Endothelial cell of umbilical vein (primary cell): ENCODE data around the gene SENP8. TPM values are rescaled to one million over a fixed set of nuclear protein-coding genes. Genes with fewer than 3 reads are reported as not detected.

Experiments
- BruUV-seq: library from RNA; stranded (reverse); fragments of 400-500 nt; replicated peaks from 2 replicates; lab custom pipeline; 2021; lab: Mats Ljungman, UMichigan
- CTCF ChIA-PET: fragments of 300-600, 350-600 bp; sonication (Branson Sonifier 250); formaldehyde crosslinking; loops from one replicate; lab custom pipeline; 2021; ENCODE audit warnings: antibody characterized with exemption, inconsistent platforms; lab: Charles Lee
- POLR2A ChIA-PET: fragments of 300-600, 350-600 bp; sonication (Branson Sonifier 250); formaldehyde crosslinking; loops from one replicate; lab custom pipeline; 2021; ENCODE audit warnings: antibody characterized with exemption, inconsistent platforms; lab: Charles Lee
- DNase-seq: peaks from one replicate; pipeline ENCODE4 v3.0.0-alpha.2; 2011; ENCODE audit warnings: low read depth, low spot score
- FAIRE-seq: peaks from 2 replicates; lab custom pipeline; 2011; peaks lifted over from hg19 to GRCh38; lab: Jason Lieb, UNC
- H2AFZ ChIP-seq: 2 replicates; pipeline ENCODE4 v1.6.0; 2012; ENCODE audit warnings: low read depth, low read length, control low read depth, inconsistent platforms
- H3K27ac ChIP-seq: 2 replicates; pipeline ENCODE4 v1.5.1; 2011; ENCODE audit warnings: low read depth, mild to moderate bottlenecking, control low read depth, low read length, moderate library complexity; ENCODE audit not compliant: insufficient read depth
- H3K27me3 ChIP-seq, 2 experiments: 2 replicates each; pipeline versions ENCODE4 v1.6.0 to v1.6.1; 2011; ENCODE audit warnings: low read length in 2 of 2, mixed read lengths in 1 of 2; ENCODE audit not compliant: control insufficient read depth in 2 of 2, insufficient read depth in 2 of 2
- H3K36me3 ChIP-seq, 2 experiments: 2 replicates in 1 of 2; 3 replicates in 1 of 2; pipeline ENCODE4 v1.5.1; 2011; ENCODE audit warnings: low read length in 2 of 2, mild to moderate bottlenecking in 1 of 2, moderate library complexity in 1 of 2; ENCODE audit not compliant: control insufficient read depth in 2 of 2, insufficient read depth in 2 of 2; ENCODE audit errors: extremely low read depth in 1 of 2
- H3K4me1 ChIP-seq: 3 replicates; pipeline ENCODE4 v1.5.1; 2011; ENCODE audit warnings: mild to moderate bottlenecking, low read length; ENCODE audit not compliant: control insufficient read depth, insufficient read depth; ENCODE audit errors: extremely low read depth
- H3K4me2 ChIP-seq: 2 replicates; pipeline ENCODE4 v1.6.1; 2011; ENCODE audit warnings: low read length, control low read depth, mixed read lengths; ENCODE audit not compliant: insufficient read depth
- H3K4me3 ChIP-seq, 3 experiments: fragments of 200-600 bp in 1 of 3; sonication (generic), shearing (Covaris generic) in 1 of 3; replicated peaks in 1 of 3; 2 replicates each; pipeline ENCODE4 v1.5.1; 2011 to 2016; ENCODE audit warnings: control low read depth in 3 of 3, low read length in 3 of 3, mild to moderate bottlenecking in 2 of 3, inconsistent platforms in 1 of 3, low read depth in 1 of 3, moderate library complexity in 1 of 3; ENCODE audit not compliant: insufficient read depth in 1 of 3
- H3K79me2 ChIP-seq: 2 replicates; pipeline ENCODE4 v1.6.0; 2012; ENCODE audit warnings: low read length, inconsistent platforms; ENCODE audit not compliant: control insufficient read depth, insufficient read depth
- H3K9ac ChIP-seq: replicated peaks from 2 replicates; pipeline ENCODE3; 2011; ENCODE audit warnings: low read length, control low read depth; ENCODE audit not compliant: insufficient read depth; ENCODE audit errors: extremely low read depth
- H3K9me1 ChIP-seq: replicated peaks from 3 replicates; pipeline ENCODE4 v1.6.0; 2011; ENCODE audit warnings: mild to moderate bottlenecking, low read length; ENCODE audit not compliant: control insufficient read depth, insufficient read depth; ENCODE audit errors: extremely low read depth
- H3K9me3 ChIP-seq: replicated peaks from 2 replicates; pipeline ENCODE4 v1.5.1; 2012; ENCODE audit warnings: low read length, inconsistent platforms; ENCODE audit not compliant: control insufficient read depth, insufficient read depth
- H4K20me1 ChIP-seq: replicated peaks from 2 replicates; pipeline ENCODE3; 2011; ENCODE audit warnings: mild to moderate bottlenecking, low read length; ENCODE audit not compliant: control insufficient read depth, insufficient read depth; ENCODE audit errors: extremely low read depth
- EZH2 ChIP-seq: IDR thresholded peaks from 2 replicates; pipeline ENCODE4 v1.6.1; 2012; ENCODE audit warnings: borderline replicate concordance, low read depth, mild to moderate bottlenecking, moderate library complexity, low read length, inconsistent platforms; ENCODE audit not compliant: severe bottlenecking
- FOS ChIP-seq: IDR thresholded peaks from 2 replicates; pipeline ENCODE4 v1.6.1; 2011; ENCODE audit warnings: mild to moderate bottlenecking, low read length, moderate library complexity, borderline replicate concordance; ENCODE audit not compliant: insufficient read depth
- GATA2 ChIP-seq: IDR thresholded peaks from 2 replicates; pipeline ENCODE4 v1.7.0; 2011; ENCODE audit warnings: low read depth, mild to moderate bottlenecking, moderate library complexity, mixed read lengths, low read length; ENCODE audit not compliant: insufficient read length, insufficient read depth
- JUN ChIP-seq: IDR thresholded peaks from 2 replicates; pipeline ENCODE4 v1.6.1; 2011; ENCODE audit warnings: borderline replicate concordance, low read depth; ENCODE audit not compliant: insufficient read length, insufficient read depth
- MAX ChIP-seq: IDR thresholded peaks from 2 replicates; pipeline ENCODE4 v1.6.1; 2011; ENCODE audit not compliant: insufficient read depth, insufficient read length
- MYC ChIP-seq: IDR thresholded peaks from one replicate; pipeline ENCODE4 v1.6.1; 2011; ENCODE audit warnings: mild to moderate bottlenecking, low read depth, low read length
- POLR2A ChIP-seq: IDR thresholded peaks from 2 replicates; pipeline ENCODE4 v1.6.1; 2012; ENCODE audit warnings: low read depth, mild to moderate bottlenecking, control low read depth, low read length
- POLR2AphosphoS5 ChIP-seq: IDR thresholded peaks from 2 replicates; pipeline ENCODE4 v1.6.1; 2012; ENCODE audit warnings: low read depth, mild to moderate bottlenecking, control low read depth, low read length, moderate library complexity; ENCODE audit not compliant: insufficient read depth
- dilution Hi-C: fragments of 300-500 bp; cut with MboI; formaldehyde crosslinking; loops from one replicate; pipeline ENCODE4 v1.15.0; 2019; ENCODE audit warnings: low sequenced_read_pairs; ENCODE audit not compliant: extremely low pct_ligation_motif_present
- intact Hi-C: fragments of 100-400 bp; cut with micrococcal nuclease; formaldehyde crosslinking; loops from one replicate; pipeline ENCODE4 v1.10.0; 2022
- polyA plus RNA-seq, 4 experiments: library from polyadenylated mRNA; depleted of rRNA in 3 of 4; stranded (reverse) in 3 of 4; unstranded in 1 of 4; fragments of >200 nt; gene quantifications; 2 replicates each; pipeline versions ENCODE4 v1.2.1 to v1.2.3, GENCODE V29; 2011 to 2012; ENCODE audit warnings: missing spikeins in 1 of 4
- total RNA-seq: library from RNA; stranded (reverse); gene quantifications from 2 replicates; pipeline ENCODE4 v1.2.3, GENCODE V29; 2021
- TF ChIP-seq, protein P1 (sequence below), 2 donors: IDR thresholded peaks; 1 replicate in 1 of 2; 2 replicates in 1 of 2; pipeline ENCODE4 v1.5.1; 2011; ENCODE audit warnings: low read length in 2 of 2, mild to moderate bottlenecking in 2 of 2, moderate library complexity in 2 of 2, control low read depth in 1 of 2, inconsistent platforms in 1 of 2, low read depth in 1 of 2; ENCODE audit not compliant: insufficient read depth in 1 of 2; ENCODE audit errors: extremely low read depth in 1 of 2

The SENP8 gene
- total and polyA plus RNA-seq, 2 donors (not counting 3 experiments of a cell fraction or from before 2014, with no cell fraction given), result 0.91 to 1.3 TPM

DNA sequence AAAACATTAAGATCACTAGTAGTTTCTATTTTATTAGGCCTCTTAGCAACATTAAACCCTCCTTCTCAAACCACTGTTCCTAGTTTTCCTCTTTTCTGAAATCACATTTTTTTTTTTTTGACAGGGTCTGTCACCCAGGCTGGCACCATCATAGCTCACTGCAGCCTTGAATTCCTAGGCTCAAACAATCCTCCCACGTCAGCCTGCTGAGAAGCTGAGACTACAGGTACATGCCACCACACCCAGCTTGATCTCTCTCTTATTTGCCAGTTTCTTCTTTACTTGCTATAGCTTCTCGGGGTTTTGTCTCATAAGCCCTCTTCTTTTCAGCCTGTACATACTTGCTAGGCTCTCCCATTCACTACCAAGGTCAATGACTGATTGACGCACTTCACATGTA is 28.0 kb downstream of the SENP8 start:
- Histone ChIP-seq H3K9me3 (no peaks in the 10 kb centered on the region), H3K27me3 (no peaks in the 10 kb centered on the region), H3K36me3 (no peaks in the 10 kb centered on the region), H3K27ac (no peak overlapping the region), H3K4me2 (no peak overlapping the region), H3K4me3 (no peak overlapping the region), H2AFZ (no peak overlapping the region), H4K20me1 (no peaks in the 10 kb centered on the region), H3K4me1 (no peaks in the 10 kb centered on the region), H3K9me1 (no peaks in the 10 kb centered on the region), H3K79me2 (no peaks in the 10 kb centered on the region), H3K9ac (no peak overlapping the region)
- FAIRE-seq (no peak), DNase-seq (no peak)
- BruUV-seq, result no TSS peak
- ChIA-PET CTCF (interaction anchor here (0.7 to 2.0 kb wide), 2 partner anchors 10 to 394 kb away, joined by 3 to 8 read pairs; no protein-coding TSS in a partner anchor), POLR2A (no interaction called here)
- intact Hi-C loops (no loop called here), dilution Hi-C loops (no loop called here)
- no peak for TF ChIP-seq MYC
- TF ChIP-seq POLR2A, result no peak
- no peak for TF ChIP-seq EZH2
- TF ChIP-seq POLR2AphosphoS5, result no peak
- no peak for TF ChIP-seq MAX
- TF ChIP-seq GATA2, result no peak
- TF ChIP-seq FOS, result no peak
- TF ChIP-seq, protein P1, sequence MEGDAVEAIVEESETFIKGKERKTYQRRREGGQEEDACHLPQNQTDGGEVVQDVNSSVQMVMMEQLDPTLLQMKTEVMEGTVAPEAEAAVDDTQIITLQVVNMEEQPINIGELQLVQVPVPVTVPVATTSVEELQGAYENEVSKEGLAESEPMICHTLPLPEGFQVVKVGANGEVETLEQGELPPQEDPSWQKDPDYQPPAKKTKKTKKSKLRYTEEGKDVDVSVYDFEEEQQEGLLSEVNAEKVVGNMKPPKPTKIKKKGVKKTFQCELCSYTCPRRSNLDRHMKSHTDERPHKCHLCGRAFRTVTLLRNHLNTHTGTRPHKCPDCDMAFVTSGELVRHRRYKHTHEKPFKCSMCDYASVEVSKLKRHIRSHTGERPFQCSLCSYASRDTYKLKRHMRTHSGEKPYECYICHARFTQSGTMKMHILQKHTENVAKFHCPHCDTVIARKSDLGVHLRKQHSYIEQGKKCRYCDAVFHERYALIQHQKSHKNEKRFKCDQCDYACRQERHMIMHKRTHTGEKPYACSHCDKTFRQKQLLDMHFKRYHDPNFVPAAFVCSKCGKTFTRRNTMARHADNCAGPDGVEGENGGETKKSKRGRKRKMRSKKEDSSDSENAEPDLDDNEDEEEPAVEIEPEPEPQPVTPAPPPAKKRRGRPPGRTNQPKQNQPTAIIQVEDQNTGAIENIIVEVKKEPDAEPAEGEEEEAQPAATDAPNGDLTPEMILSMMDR (IDR thresholded peaks at IDR 0.05; ENCODE audit: extremely low read depth in 1 of 2, insufficient read depth in 1 of 2, low read depth in 1 of 2, low read length in 2 of 2), result no peak
- no peak for TF ChIP-seq JUN
